Gastrocnemius medialis (tissue), 4 donors: ENCODE data around the gene RAB23. TPM values are rescaled to one million over a fixed set of nuclear protein-coding genes. Genes with fewer than 3 reads are reported as not detected.
"Not testable (repeated sequence)": the region's sequence is repeated elsewhere in the genome, so short reads cannot be mapped to it uniquely, and the experiment has no call there.

Source experiments
- ATAC-seq, 2 donors: fragments of 150-250 bp; one replicate each; pipeline ENCODE4 v1.9.1; 2016
- DNase-seq, 2 donors: peaks; one replicate each; pipeline ENCODE4 v3.0.0-alpha.2; 2019
- H3K27ac ChIP-seq, 4 donors: fragments of 200-600 bp; sonication (generic); 1 replicate in 1 of 4; 2 replicates in 3 of 4; pipeline ENCODE4 v1.5.1; 2016 to 2018; ENCODE audit warnings: mild to moderate bottlenecking in 2 of 4, moderate library complexity in 1 of 4
- H3K27me3 ChIP-seq, 3 donors: fragments of 200-600 bp; sonication (generic) in 2 of 3; 1 replicate in 1 of 3; 2 replicates in 2 of 3; pipeline versions ENCODE4 v1.5.1 to v1.6.0; 2016 to 2019; ENCODE audit warnings: mild to moderate bottlenecking in 1 of 3, moderate library complexity in 1 of 3
- H3K36me3 ChIP-seq, 2 donors: fragments of 200-600 bp; sonication (generic) in 1 of 2; one replicate each; pipeline ENCODE4 v1.5.1; 2017 to 2018
- H3K4me1 ChIP-seq, 2 donors: fragments of 200-600 bp; sonication (generic) in 1 of 2; one replicate each; pipeline ENCODE4 v1.5.1; 2016 to 2017; ENCODE audit warnings: mild to moderate bottlenecking in 2 of 2
- H3K4me3 ChIP-seq, 4 donors: fragments of 200-600 bp; sonication (generic) in 3 of 4; 1 replicate in 1 of 4; 2 replicates in 3 of 4; pipeline ENCODE4 v1.5.1; 2016 to 2019; ENCODE audit warnings: mild to moderate bottlenecking in 2 of 4
- H3K9me3 ChIP-seq, 3 donors: fragments of 200-600 bp; sonication (generic) in 2 of 3; 1 replicate in 1 of 3; 2 replicates in 2 of 3; pipeline ENCODE4 v1.5.1; 2016 to 2019
- CTCF ChIP-seq, 5 experiments: fragments of 450-650 bp in 3 of 5; fragments of 200-600 bp in 2 of 5; sonication (generic) in 2 of 5; IDR thresholded peaks in 4 of 5; conservative IDR thresholded peaks in 1 of 5; 1 replicate in 4 of 5; 2 replicates in 1 of 5; pipeline ENCODE4 v1.5.1; 2016 to 2019; ENCODE audit warnings: antibody characterized with exemption in 5 of 5, mild to moderate bottlenecking in 3 of 5, moderate library complexity in 3 of 5
- POLR2A ChIP-seq, 2 donors: fragments of 450-650 bp; IDR thresholded peaks; one replicate each; pipeline ENCODE4 v1.6.1; 2017; ENCODE audit warnings: antibody characterized with exemption in 2 of 2, mild to moderate bottlenecking in 2 of 2, moderate library complexity in 2 of 2
- in situ Hi-C, 4 donors: fragments of 200-750 bp; cut with MboI; loops; one replicate each; pipeline versions ENCODE4 v1.15.0 to v1.8.0; 2017; ENCODE audit warnings: low sequenced_read_pairs in 4 of 4
- intact Hi-C: fragments of 100-400 bp; cut with DNase I; formaldehyde crosslinking; loops from one replicate; pipeline ENCODE4 v1.15.1; 2023; ENCODE audit warnings: low total_unique reads
- total RNA-seq, 4 donors: library from RNA; depleted of rRNA; stranded (reverse); fragments of >200 nt; gene quantifications; one replicate each; pipeline versions ENCODE4 v1.1.0 to v1.2.3, GENCODE V29; 2016

RAB23 gene
- total RNA-seq, 4 donors from 2014 or later = 8.7 to 18.5 (median 11.6) TPM

GRCh38 chr6:57247603-57248002, 25.5 kb upstream of the RAB23 start:
- no peaks in the 10 kb centered on the region for H3K27me3 ChIP-seq
- H3K36me3 ChIP-seq = no peaks in the 10 kb centered on the region
- DNase-seq = no peak
- H3K27ac ChIP-seq = no peak overlapping the region
- peaks cover 4 to 7% of the 10 kb centered on the region in 2 donors for H3K4me1 ChIP-seq
- H3K4me3 ChIP-seq = no peak overlapping the region
- in situ Hi-C loops (no loop called here), intact Hi-C loops (no loop called here)
- no peak for ATAC-seq
- TF ChIP-seq CTCF (IDR thresholded peaks at IDR 0.05 in 4 of 5, conservative IDR thresholded peaks at IDR 0.05 in 1 of 5) (no peak), POLR2A (IDR thresholded peaks at IDR 0.05) (no peak)
- H3K9me3 ChIP-seq = no peaks in the 10 kb centered on the region

- in situ Hi-C loops = no loop called here
- intact Hi-C loops = no loop called here
- no peaks in the 10 kb centered on the region for H3K9me3 ChIP-seq
These were observed 24.2 kb upstream of the RAB23 start for GRCh38 chr6:57246307-57246706.

GRCh38 chr6:57243954-57244353, 21.8 kb upstream of the RAB23 start:
- H3K27ac ChIP-seq = no peak overlapping the region
- TF ChIP-seq CTCF (IDR thresholded peaks at IDR 0.05 in 4 of 5, conservative IDR thresholded peaks at IDR 0.05 in 1 of 5) (no peak), POLR2A (IDR thresholded peaks at IDR 0.05) (no peak)

More at GRCh38 chr6:57246307-57246706, 24.2 kb upstream of the RAB23 start:
- Histone ChIP-seq H3K27me3 (no peaks in the 10 kb centered on the region), H3K36me3 (no peaks in the 10 kb centered on the region), H3K27ac (no peak overlapping the region), H3K4me3 (no peak overlapping the region), H3K4me1 (no peaks in the 10 kb centered on the region)
- DNase-seq (no peak), ATAC-seq (no peak)
- no peak for TF ChIP-seq POLR2A (IDR thresholded peaks at IDR 0.05)
- no peak for TF ChIP-seq CTCF (IDR thresholded peaks at IDR 0.05 in 4 of 5, conservative IDR thresholded peaks at IDR 0.05 in 1 of 5)

GRCh38 chr6:57243526-57243925, 21.4 kb upstream of the RAB23 start:
- in situ Hi-C loops, intact Hi-C loops: not testable (repeated sequence)

More at GRCh38 chr6:57243954-57244353, 21.8 kb upstream of the RAB23 start:
- in situ Hi-C loops = no loop called here
- intact Hi-C loops = no loop called here
- ATAC-seq (no peak), DNase-seq (no peak)
- Histone ChIP-seq H3K4me1 (no peaks in the 10 kb centered on the region), H3K9me3 (no peaks in the 10 kb centered on the region), H3K36me3 (no peaks in the 10 kb centered on the region), H3K4me3 (no peak overlapping the region), H3K27me3 (no peaks in the 10 kb centered on the region)

GRCh38 chr6:57242505-57242904, 20.4 kb upstream of the RAB23 start:
- Histone ChIP-seq H3K27me3 (no peaks in the 10 kb centered on the region), H3K4me1 (no peaks in the 10 kb centered on the region), H3K9me3 (no peaks in the 10 kb centered on the region), H3K4me3 (no peak overlapping the region), H3K27ac (no peak overlapping the region), H3K36me3 (no peaks in the 10 kb centered on the region)
- DNase-seq (no peak), ATAC-seq (peak; percentile 78 to 85)
- no peak for TF ChIP-seq POLR2A (IDR thresholded peaks at IDR 0.05)
- TF ChIP-seq CTCF (IDR thresholded peaks at IDR 0.05 in 4 of 5, conservative IDR thresholded peaks at IDR 0.05 in 1 of 5) = no peak
- intact Hi-C loops = no loop called here
- in situ Hi-C loops = no loop called here

More at GRCh38 chr6:57243526-57243925, 21.4 kb upstream of the RAB23 start:
- not testable (repeated sequence) for H3K36me3 ChIP-seq, H3K4me3 ChIP-seq, H3K27me3 ChIP-seq, H3K27ac ChIP-seq, ATAC-seq, H3K9me3 ChIP-seq, H3K4me1 ChIP-seq, DNase-seq
